ENCODE results near the gene BSND.

The BSND gene

DNA sequence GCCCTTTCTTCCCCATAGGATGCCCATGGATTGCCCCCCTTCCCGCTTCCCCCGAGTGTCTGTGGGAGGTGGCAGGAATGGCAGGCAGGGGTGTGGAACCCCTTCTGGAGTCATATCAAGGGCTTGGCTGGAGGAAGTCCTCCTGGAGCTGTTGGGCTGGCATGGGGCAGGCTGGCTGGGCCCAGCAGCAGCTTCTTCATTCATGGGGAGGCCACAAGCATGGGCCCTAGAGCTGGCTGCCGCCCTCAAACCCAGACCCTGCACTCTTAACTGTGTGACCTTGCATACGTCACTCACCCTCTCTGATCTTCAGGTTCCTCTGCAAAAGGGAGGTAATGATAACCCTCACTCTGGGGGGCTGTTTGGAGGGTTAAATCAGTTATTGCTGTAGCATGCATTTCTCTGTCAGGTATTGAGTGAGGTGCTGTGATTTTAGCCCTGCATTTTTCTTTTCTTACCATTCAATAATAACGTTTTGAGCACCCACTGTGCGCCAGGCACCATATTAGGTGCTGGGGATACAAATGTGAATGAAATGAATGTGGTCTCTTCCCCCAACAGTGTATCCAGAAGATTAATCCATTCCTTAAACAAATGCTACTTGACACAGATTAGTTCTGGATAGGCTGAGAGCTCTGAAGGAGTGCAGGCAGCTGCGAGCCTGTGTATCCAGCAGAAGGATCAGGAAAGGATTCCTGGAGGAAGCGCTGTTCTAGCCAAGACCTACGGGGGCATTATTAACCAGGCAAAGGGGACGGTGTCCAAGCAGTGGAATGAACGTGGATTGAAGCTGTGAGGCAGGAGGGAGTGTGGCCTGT lies 49.9 kb downstream of the BSND start:
- DNase-seq (ENCODE audit: low read depth), result no peak

DNA sequence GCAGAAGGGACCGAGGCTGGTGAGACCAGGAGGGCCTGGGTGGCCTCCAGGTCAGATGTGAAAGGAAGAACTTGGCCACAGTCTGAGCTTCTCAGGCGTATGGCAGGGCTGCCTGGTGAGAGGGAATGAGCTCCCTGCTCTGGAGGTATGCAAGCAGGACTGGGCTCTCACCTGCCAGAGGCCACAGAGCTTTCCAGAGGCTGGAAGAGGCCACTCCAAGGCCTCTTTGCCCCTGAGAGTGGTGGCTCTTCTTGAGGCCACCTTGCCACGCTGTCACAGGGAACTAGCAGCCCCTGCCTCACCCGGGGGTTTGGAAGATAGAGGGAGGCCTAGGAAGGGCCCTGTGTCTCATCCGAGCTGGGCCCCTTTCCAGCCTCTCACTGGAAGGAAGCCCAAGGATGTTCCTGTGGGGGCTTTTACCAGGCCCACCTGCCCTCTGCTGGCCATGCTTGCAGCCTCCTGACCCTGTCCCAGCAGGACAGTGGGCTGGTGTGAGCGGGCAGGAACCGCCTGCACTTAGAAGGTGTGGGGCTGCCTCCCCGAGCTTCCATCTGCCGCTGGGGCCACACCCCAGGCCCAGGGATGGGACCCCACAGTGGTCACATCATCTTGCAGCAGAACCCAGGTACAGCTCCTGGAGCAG lies 50.7 kb downstream of the BSND start:
- DNase-seq (ENCODE audit: low read depth), result no peak

DNA sequence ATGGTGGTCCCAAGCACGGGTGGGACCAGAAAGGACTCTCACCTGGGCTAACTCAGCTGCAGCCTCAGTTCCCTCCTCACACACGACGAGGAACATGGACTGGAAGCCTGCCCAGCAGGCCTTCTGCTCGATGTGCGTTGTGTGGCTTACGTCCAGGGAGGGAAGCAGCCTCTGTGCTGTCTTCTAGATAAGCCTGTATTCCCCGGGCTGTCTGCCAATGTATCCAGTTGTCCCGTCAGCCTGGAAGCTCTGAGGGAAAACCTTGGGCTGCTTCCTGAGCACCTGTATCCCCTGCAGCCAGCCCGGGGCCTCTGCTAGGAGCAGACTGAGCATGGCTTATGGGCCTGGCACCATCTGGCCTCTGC lies 51.2 kb downstream of the BSND start:
- DNase-seq (ENCODE audit: low read depth), result no peak

DNA sequence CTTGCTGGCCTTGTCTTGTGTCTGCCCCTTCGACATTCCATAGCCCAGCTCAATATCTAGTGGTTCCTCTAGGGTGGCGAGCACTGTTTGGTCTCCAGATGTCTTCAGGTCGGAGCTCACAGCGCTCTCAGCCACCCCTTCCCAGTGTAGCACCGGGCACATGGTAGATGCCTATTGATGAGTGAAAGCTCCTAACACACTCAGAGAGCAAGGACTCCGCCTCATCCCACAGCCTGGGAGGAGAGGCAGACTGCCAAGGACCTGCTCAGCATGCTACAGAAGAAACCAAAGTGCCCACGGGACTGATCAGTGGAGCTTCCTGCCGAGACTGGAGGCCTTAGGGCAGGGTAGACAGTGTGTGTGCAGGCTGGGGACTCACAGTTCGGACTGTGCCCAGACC lies 51.5 kb downstream of the BSND start:
- DNase-seq (ENCODE audit: low read depth), result no peak

DNA sequence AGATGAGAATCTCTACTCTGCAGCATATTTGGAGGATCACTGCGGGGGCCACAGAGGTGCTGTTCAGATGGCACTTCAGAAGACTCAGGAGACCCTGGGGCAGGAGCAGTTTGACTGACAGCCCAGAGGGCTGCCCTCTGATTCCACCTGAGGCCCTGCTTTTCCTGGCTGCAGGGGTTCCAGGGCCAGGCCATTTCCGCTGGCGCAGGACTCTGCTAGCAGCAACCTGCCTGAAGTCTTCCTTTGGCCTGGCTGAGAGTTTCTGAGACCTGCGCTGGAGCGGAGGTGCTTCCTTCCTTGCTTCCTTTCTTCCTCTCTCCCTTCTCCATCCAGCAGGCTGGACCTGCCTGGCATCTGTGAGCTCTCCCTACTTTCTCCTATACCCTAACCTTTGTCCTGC lies 52.4 kb downstream of the BSND start:
- DNase-seq (ENCODE audit: low read depth), result no peak

DNA sequence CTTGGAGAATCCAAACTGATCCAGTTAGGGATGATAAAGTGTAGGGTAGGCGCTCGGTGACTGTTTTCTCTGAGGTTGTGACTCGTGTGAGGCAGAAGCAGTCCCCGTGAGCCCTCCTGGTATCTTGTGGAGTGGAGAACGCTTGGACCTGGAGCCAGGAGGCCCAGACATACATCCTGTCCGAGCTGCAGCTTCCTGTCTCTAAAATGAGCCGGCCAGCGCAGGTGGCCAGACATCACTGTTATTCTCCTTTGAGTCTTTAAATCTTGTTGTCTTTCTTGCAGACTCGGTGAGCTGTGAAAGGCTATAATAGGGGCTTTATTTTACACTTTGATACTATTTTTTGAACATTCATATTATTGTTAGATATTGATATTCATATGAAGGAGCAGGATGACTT lies 52.9 kb downstream of the BSND start:
- no peak for DNase-seq (ENCODE audit: low read depth)

DNA sequence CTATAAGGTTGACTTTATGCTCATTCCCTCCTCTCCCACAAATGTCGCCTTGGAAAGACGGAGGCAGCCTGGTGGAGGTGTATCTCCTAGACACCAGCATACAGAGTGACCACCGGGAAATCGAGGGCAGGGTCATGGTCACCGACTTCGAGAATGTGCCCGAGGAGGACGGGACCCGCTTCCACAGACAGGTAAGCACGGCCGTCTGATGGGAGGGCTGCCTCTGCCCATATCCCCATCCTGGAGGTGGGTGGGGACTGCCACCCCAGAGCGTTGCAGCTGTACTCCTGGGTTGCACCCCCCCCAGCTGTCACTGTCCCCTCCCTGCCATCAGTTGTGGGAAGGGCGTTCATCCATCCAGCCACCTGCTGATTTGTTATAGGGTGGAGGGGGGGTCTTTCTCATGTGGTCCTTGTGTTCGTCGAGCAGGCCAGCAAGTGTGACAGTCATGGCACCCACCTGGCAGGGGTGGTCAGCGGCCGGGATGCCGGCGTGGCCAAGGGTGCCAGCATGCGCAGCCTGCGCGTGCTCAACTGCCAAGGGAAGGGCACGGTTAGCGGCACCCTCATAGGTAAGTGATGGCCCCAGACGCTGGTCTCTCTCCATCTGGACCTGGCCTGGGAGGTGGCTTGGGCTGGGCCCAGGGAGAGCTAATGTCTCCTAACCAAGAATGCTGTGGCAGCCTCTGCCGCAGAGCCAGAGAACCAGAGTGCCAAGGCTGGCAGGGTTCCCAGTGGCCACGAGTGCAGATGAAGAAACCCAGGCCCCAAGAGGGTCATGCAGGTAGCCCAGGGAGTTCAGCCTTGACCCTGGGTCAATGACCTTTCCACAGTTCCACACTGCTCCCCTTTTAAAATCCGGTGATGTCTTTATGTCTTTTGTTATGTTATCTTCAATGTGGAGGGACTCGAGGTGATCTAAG lies 53.7 kb downstream of the BSND start:
- DNase-seq (ENCODE audit: low read depth), result no peak

DNA sequence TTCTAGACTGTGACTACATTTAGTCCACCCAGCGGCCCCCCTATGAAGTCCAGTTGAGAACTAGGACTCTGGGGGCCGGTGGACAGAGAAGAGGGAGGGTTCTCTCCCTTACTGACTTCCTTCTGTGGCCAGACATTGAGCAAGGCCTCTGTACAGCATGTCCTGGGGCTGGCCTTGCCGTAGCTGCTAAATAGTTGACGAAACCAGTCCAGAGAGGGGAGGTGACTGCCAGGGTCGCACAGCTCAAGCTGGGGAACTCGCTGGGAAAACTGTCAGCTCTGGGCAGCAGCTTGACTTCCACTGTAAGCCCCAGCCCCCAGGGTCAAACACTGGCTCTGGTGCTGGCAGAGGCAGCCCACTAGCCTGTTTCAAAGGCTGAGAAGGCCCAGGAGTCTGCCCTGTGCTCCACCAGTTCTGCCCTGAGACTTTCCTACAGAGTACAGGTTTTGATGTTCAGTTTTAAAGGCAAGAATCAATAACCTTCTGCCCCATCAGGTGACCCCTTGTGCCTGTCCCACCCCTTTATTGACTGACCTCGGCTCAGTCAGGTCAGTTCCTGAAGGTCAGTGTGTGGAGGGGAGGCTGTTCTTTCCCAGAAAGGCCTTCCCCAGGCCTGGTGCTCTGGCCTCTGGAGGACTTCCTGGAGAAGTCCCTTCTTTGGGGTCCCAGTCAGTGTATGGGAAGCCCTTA lies 54.7 kb downstream of the BSND start:
- no peak for DNase-seq (ENCODE audit: low read depth)

DNA sequence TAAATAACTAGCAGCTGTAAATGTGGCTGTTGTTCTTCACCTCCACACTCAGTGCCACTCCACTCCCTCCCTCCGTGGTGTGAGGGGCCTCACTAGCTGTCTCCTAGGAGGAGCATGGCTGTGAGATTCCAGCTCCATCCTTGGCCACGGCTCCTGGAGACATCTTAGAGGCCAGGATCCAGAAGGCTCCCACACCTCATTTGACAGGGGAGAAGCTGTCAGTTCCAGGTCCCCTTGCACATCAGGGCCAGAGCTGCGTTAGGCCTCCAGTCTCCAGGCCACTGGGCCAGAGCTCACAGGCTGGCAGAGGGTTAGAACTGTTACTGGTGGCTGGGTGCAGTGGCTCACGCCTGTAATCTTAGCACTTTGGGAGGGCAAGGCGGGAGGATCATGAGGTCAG lies 55.7 kb downstream of the BSND start:
- DNase-seq (ENCODE audit: low read depth), result no peak

DNA sequence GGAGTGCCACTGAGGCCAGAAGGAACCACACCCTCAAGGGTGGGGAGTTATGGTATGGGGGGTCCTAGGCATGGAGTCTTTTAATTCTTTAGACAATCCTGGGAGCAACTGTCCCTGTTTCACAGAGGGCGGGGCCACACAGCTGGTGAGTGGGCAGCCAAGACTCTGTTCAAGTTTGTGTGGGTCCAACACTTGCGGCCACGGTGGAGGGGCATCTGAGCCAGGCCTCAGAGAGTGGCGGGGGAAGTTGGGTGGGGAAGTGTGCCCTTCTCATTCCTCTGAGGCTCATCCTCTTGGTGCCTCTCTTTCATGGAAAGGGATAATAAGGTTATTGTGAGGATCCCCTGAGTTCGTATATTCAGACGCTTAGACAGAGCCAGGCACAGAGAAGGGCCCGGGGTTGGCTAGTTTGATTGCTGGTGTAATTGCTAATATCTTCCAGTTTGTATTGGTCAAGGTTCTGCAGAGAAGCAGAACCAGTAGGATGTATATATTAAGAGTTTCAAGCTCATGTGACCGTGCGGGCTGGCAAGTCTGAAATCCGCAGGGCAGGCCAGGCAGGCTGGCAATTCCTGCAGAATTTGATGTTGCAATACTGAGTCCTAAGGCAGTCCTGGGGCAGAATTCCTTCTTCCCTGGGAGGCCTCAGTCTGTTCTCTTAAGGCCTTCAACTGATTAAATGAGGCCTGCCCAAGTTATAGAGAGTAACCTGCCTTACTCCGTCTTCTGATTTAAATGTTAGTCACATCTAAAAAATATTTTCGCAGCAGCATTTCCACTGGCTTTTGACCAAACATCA lies 56.5 kb downstream of the BSND start:
- DNase-seq (ENCODE audit: low read depth), result no peak

DNA sequence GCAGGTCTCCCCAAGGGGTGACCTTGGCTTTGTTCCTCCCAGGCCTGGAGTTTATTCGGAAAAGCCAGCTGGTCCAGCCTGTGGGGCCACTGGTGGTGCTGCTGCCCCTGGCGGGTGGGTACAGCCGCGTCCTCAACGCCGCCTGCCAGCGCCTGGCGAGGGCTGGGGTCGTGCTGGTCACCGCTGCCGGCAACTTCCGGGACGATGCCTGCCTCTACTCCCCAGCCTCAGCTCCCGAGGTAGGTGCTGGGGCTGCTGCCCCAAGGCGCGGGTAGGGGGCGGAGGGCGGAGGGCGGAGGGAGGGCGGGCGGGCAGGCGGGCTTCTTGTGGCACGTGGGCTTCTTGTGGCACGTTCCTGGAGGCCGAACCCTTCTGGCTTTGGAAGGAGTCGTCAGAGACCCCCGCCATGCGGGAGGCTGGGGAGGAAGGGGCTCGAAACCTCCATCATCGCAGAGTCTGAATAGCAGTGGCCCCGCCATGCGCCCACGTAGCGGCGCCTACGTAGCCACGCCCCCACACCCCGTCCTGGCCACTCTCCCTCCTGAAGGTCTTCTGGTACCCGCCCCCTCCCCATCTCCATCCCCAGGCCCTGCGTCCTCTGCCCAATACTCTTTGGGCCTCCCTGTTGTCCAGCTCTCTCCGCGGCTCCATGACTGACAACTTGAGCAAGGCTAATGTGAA lies 57.4 kb downstream of the BSND start:
- no peak for DNase-seq (ENCODE audit: low read depth)

DNA sequence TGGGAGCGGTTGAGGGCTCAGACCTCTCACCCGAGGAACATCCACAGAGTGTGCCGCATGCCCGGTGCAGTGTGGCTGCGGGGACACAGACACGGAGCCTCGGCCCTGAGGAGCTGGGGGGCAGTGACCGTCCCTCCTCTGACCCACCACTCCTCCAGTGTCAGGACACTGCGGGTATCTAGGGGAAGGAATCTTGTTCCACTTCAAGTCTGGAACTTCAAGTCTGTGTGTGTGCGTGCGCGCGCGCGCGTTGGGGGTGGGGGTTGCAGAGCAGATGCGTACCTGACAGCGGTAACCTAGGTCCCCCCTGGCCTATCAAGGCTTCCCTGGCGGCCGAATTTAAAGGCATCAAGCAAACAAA lies 57.9 kb downstream of the BSND start:
- no peak for DNase-seq (ENCODE audit: low read depth)

DNA sequence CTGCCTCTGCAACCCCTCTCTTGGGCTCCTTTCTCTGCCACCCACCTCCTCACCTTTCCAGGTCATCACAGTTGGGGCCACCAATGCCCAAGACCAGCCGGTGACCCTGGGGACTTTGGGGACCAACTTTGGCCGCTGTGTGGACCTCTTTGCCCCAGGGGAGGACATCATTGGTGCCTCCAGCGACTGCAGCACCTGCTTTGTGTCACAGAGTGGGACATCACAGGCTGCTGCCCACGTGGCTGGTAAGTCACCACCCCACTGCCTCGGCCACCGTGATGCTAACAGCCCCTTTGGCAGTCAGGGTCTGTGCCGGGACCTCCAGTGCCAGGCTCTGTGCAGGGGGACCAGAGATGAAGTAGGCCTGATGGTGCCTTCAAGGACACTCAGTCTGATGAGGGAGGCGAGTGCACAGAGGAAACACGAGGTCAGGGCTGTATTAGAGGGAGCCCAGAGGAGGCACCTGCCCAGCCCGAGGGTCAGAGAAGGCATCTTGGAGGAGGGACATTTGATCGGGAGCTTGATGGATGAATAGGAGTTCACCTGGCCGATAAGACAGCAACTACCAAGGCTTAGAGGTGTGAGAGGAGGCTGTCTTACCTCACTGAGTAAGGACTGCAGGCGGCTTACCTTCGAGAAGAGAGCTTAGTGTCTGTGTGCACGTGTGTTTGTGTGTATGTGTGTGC lies 58.7 kb downstream of the BSND start:
- no peak for DNase-seq (ENCODE audit: low read depth)

DNA sequence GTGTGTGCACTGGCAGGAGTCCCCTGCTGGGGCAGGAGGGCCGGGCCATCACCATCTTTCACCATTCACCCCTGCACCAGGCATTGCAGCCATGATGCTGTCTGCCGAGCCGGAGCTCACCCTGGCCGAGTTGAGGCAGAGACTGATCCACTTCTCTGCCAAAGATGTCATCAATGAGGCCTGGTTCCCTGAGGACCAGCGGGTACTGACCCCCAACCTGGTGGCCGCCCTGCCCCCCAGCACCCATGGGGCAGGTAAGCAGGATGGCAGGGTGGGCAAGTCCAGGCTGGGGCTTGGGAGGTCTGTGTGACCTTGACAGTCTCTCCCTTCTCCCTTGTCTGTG lies 59.2 kb downstream of the BSND start:
- no peak for DNase-seq (ENCODE audit: low read depth)

DNA sequence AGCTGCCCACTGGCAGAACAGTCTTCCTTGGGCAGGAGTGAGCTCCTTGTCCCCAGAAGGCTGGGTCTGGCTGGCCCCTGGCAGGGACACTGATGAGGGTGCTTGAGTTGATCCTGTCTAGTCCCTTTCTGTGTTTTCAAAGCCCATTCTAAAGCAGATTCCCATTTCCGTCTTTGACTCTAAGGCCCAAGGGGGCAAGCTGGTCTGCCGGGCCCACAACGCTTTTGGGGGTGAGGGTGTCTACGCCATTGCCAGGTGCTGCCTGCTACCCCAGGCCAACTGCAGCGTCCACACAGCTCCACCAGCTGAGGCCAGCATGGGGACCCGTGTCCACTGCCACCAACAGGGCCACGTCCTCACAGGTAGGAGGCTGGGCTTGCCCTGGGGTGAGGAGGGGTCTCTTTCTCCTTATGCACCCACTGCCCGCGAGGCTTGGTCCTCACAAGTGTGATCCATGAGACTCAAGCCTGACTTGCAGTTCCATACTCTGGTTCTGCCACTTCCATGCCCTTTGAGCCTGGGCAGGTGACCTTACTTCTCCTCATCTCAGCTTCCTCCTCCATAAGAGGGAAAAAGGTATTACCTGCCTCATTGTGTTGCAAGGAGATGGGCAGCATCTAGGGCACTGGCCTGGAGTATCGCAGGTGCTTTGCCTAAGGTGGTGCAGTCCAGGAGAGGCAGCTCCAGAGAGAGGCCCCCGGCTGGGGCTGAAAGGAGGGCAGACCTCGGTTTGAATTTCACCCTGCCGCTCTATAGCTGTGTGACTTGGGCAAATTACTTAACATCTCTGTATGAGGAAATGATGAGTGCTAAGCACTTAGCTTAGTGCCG lies 60.8 kb downstream of the BSND start:
- DNase-seq (ENCODE audit: low read depth), result no peak

DNA sequence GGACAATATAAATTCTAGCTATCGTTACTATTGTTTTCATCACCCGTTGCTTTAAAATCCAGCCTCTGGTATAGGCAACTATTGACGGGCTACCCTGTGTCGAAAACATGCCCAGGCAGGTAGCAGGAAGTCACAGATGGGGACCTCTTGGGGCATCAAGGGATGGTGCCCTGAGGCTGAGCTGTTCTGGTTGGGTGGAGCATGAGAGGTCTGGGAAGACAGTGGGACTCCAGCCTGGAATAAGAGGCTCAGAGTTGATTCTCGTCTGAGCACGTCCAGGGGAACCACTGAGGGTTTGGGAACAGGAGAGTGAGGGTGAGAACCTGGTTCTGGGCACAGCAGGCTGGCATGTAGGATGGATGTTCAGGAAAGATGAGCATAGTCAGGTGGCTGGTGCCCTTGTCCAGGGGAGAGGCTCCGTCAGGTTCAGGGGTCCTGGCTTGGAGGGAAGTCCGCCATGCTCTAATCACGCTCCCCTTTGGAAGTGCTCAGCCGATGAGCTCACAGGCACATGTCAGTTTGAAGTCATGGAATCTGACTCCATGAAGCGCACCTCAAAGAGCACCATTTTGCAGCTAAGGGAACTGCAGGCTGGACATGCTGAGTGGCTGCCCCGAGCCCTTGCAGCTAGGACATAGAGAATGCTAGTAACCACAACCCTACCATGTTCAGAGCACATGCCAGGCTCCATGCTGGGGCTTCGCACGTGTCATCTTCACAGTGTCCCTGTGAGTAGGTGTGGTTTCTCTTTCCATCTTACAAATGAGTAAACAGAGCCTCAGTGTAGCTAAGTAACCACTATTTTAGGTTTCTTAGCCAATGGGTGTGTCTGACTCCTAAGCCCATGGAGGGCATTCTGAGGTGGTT lies 61.6 kb downstream of the BSND start:
- DNase-seq (ENCODE audit: low read depth), result no peak

DNA sequence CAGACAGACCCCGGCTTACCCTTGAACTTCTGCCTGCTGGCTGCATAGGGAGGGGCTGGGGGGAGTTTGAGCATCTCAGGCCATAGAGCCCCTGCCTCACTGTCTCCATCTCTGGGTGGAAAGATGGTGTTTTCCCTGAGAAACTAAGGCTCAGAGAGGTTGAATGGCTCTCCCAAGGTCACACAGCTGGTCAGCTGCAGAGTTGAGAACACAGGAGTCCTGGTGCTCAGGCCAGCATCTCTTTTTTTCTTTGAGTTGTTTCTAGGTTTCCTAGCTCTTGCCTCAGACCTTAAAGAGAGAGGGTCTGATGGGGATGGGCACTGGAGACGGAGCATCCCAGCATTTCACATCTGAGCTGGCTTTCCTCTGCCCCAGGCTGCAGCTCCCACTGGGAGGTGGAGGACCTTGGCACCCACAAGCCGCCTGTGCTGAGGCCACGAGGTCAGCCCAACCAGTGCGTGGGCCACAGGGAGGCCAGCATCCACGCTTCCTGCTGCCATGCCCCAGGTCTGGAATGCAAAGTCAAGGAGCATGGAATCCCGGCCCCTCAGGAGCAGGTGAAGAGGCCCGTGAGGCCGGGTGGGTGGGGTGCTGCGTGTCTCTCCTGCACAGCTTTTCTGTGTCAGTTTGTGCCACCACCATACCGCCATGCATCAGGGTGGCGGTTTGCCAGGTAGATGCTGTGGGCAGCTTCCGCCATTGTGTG lies 62.4 kb downstream of the BSND start:
- no peak for DNase-seq (ENCODE audit: low read depth)
